HepG2 (cell line): ENCODE measurements around the gene NLRX1. TPM values are rescaled to one million over a fixed set of nuclear protein-coding genes. Genes with fewer than 3 reads are reported as not detected.

Experiments used
- ATAC-seq: fragments of 200-7000 bp; cut with Tn5 transposase; 3 replicates; pipeline ENCODE4 v1.9.1; 2020; ENCODE audit warnings: mild to moderate bottlenecking, moderate library complexity
- BruUV-seq: library from RNA; stranded (reverse); fragments of 400-500 nt; replicated peaks from 2 replicates; lab custom pipeline; 2021; lab: Mats Ljungman, UMichigan
- CTCF ChIA-PET: fragments of 300-600 bp; formaldehyde crosslinking; extraction: SDS; loops from one replicate; lab custom pipeline; 2021; ENCODE audit warnings: low total read pairs, inconsistent platforms, low intra/inter-chr PET ratio; lab: Yijun Ruan, JAX
- POLR2A ChIA-PET: fragments of 350-600 bp; sonication (Branson Sonifier 250); formaldehyde crosslinking; loops from one replicate; lab custom pipeline; 2020; ENCODE audit warnings: antibody characterized with exemption, inconsistent platforms; lab: Yijun Ruan, JAX
- DNase-seq: peaks from one replicate; pipeline ENCODE4 v3.0.0-alpha.2; 2015; ENCODE audit warnings: low spot score
- FAIRE-seq: peaks from 3 replicates; lab custom pipeline; 2011; peaks lifted over from hg19 to GRCh38; lab: Jason Lieb, UNC
- H2AFZ ChIP-seq: one replicate; pipeline ENCODE4 v1.6.1; 2011; ENCODE audit warnings: low read length, inconsistent platforms
- H3K27ac ChIP-seq: fragments of 300-600 bp; 3 replicates; pipeline ENCODE4 v1.8.0; 2011; ENCODE audit warnings: mixed run types, mild to moderate bottlenecking, mixed read lengths, low read length, inconsistent platforms; ENCODE audit not compliant: insufficient read depth; ENCODE audit errors: extremely low read length
- H3K27me3 ChIP-seq, 2 experiments: fragments of 200-600 bp in 1 of 2; 2 replicates in 1 of 2; 3 replicates in 1 of 2; pipeline versions ENCODE4 v1.6.0 to v1.8.0; 2011; ENCODE audit warnings: low read length in 2 of 2, mild to moderate bottlenecking in 2 of 2, moderate library complexity in 2 of 2, inconsistent platforms in 1 of 2; ENCODE audit not compliant: insufficient read depth in 2 of 2, control insufficient read depth in 1 of 2
- H3K36me3 ChIP-seq, 2 experiments: fragments of 200-600 bp in 1 of 2; replicated peaks in 1 of 2; 2 replicates in 1 of 2; 3 replicates in 1 of 2; pipeline versions ENCODE4 v1.5.1 to v1.8.0; 2011; ENCODE audit warnings: low read length in 2 of 2, inconsistent platforms in 1 of 2; ENCODE audit not compliant: insufficient read depth in 2 of 2, control insufficient read depth in 1 of 2
- H3K4me1 ChIP-seq: 2 replicates; pipeline ENCODE4 v1.5.1; 2012; ENCODE audit warnings: low read length, inconsistent platforms; ENCODE audit not compliant: insufficient read depth
- H3K4me2 ChIP-seq: 2 replicates; pipeline ENCODE4 v1.6.0; 2011; ENCODE audit warnings: low read depth, low read length, inconsistent platforms
- H3K4me3 ChIP-seq, 3 experiments: fragments of 200-600 bp in 1 of 3; sonication (generic), shearing (Covaris generic) in 1 of 3; replicated peaks in 1 of 3; 2 replicates each; pipeline ENCODE4 v1.5.1; 2011 to 2016; ENCODE audit warnings: low read length in 3 of 3, inconsistent platforms in 2 of 3, low read depth in 2 of 3, mild to moderate bottlenecking in 2 of 3, control low read depth in 1 of 3, mixed read lengths in 1 of 3; ENCODE audit not compliant: insufficient read depth in 1 of 3
- H3K79me2 ChIP-seq: one replicate; pipeline ENCODE4 v1.6.1; 2011; ENCODE audit warnings: low read length, inconsistent platforms; ENCODE audit not compliant: insufficient read depth
- H3K9ac ChIP-seq: 2 replicates; pipeline ENCODE4 v1.6.0; 2011; ENCODE audit warnings: mild to moderate bottlenecking, low read depth, low read length, inconsistent platforms; ENCODE audit not compliant: insufficient read depth
- H3K9me3 ChIP-seq: 2 replicates; pipeline ENCODE4 v1.5.1; 2012; ENCODE audit warnings: mild to moderate bottlenecking, low read length
- H4K20me1 ChIP-seq: 2 replicates; pipeline ENCODE4 v1.6.0; 2011; ENCODE audit warnings: inconsistent platforms, mild to moderate bottlenecking, low read length, moderate library complexity; ENCODE audit not compliant: insufficient read depth
- KDM6A ChIP-seq: IDR thresholded peaks from 2 replicates; pipeline ENCODE4 v1.6.1; 2016; ENCODE audit warnings: low read depth
- MED8 ChIP-seq: sonication (generic); formaldehyde crosslinking; IDR thresholded peaks from 2 replicates; pipeline ENCODE4 v1.8.1; 2023; ENCODE audit warnings: mild to moderate bottlenecking, missing genetic modification reagents; ENCODE audit not compliant: insufficient replicate concordance
- MXD3 ChIP-seq: IDR thresholded peaks from 2 replicates; pipeline ENCODE4 v1.6.1; 2016; ENCODE audit warnings: mild to moderate bottlenecking, missing biosample characterization, missing genetic modification reagents
- NFE2L2 ChIP-seq: fragments of 150-350 bp; IDR thresholded peaks from 2 replicates; pipeline ENCODE4 v1.6.1; 2014; ENCODE audit warnings: low read length
- NR1H2 ChIP-seq: sonication (generic); formaldehyde crosslinking; IDR thresholded peaks from 2 replicates; pipeline ENCODE4 v1.8.1; 2022; ENCODE audit warnings: low read depth, missing genetic modification reagents, borderline replicate concordance
- SP4 ChIP-seq: sonication (generic); formaldehyde crosslinking; IDR thresholded peaks from 2 replicates; pipeline ENCODE4 v1.8.1; 2023; ENCODE audit warnings: mild to moderate bottlenecking, missing genetic modification reagents
- TAF15 ChIP-seq: fragments of 200-400 bp; formaldehyde crosslinking; IDR thresholded peaks from one replicate; pipeline ENCODE4 v1.6.1; 2018; ENCODE audit warnings: mild to moderate bottlenecking, low read depth, low read length; ENCODE audit not compliant: poor library complexity, severe bottlenecking
- YY1 ChIP-seq: IDR thresholded peaks from 2 replicates; pipeline ENCODE4 v1.6.1; 2011; ENCODE audit warnings: low read length, low read depth, moderate library complexity, mild to moderate bottlenecking; ENCODE audit not compliant: insufficient read depth, insufficient replicate concordance
- ZNF329 ChIP-seq: sonication (generic); formaldehyde crosslinking; IDR thresholded peaks from 2 replicates; pipeline ENCODE4 v1.9.0; 2021; ENCODE audit warnings: low read depth, mild to moderate bottlenecking, missing genetic modification reagents
- whole genome bisulfite sequencing: methylation state at CpG from one replicate; pipeline ENCODE4 v1.1.6; 2017; ENCODE audit warnings: low lambda C conversion rate; 5-methylcytosine and 5-hydroxymethylcytosine counted together
- in situ Hi-C: cut with HindIII; loops from 2 replicates; pipeline ENCODE4 v1.10.0; 2017; ENCODE audit warnings: low pct_unique_long_range_greater_than_20kb; ENCODE audit not compliant: extremely low pct_ligation_motif_present
- intact Hi-C: fragments of 100-400 bp; cut with micrococcal nuclease; formaldehyde crosslinking; loops from one replicate; pipeline ENCODE4 v1.10.0; 2022; ENCODE audit not compliant: unreplicated experiment
- polyA plus RNA-seq, 8 experiments: library from polyadenylated mRNA; depleted of rRNA in 3 of 8; stranded (reverse) in 7 of 8; unstranded in 1 of 8; fragments of >200 nt; fragmentation: Illumina TruSeq in 4 of 8; extraction: Trizol in 4 of 8; gene quantifications; 2 replicates each; pipeline versions ENCODE4 v1.2.1 to v1.2.3, GENCODE V29; 2011 to 2016; ENCODE audit warnings: low read depth in 4 of 8, missing spikeins in 1 of 8, mixed read lengths in 1 of 8; ENCODE audit not compliant: insufficient read depth in 1 of 8
- total RNA-seq, 5 experiments: library from RNA; depleted of rRNA; stranded (reverse); fragments of >200 nt; fragmentation: Illumina TruSeq; extraction: Trizol; gene quantifications; 2 replicates each; pipeline ENCODE4 v1.2.3, GENCODE V29; 2016; ENCODE audit warnings: low read depth in 1 of 5
- TF ChIP-seq, protein P1 (sequence below): sonication (generic); formaldehyde crosslinking; IDR thresholded peaks from 2 replicates; pipeline ENCODE4 v1.4.0; 2020; ENCODE audit warnings: mild to moderate bottlenecking, missing genetic modification reagents
- TF ChIP-seq, protein P2 (sequence below): sonication (generic); formaldehyde crosslinking; IDR thresholded peaks from 2 replicates; pipeline ENCODE4 v1.5.1; 2020; ENCODE audit warnings: missing genetic modification reagents, mild to moderate bottlenecking, borderline replicate concordance

Gene NLRX1
- total and polyA plus RNA-seq, 2 of the 13 experiments (the other 11 are each of a cell fraction or from before 2014, with no cell fraction given), result 8.7 to 11.0 TPM

DNA sequence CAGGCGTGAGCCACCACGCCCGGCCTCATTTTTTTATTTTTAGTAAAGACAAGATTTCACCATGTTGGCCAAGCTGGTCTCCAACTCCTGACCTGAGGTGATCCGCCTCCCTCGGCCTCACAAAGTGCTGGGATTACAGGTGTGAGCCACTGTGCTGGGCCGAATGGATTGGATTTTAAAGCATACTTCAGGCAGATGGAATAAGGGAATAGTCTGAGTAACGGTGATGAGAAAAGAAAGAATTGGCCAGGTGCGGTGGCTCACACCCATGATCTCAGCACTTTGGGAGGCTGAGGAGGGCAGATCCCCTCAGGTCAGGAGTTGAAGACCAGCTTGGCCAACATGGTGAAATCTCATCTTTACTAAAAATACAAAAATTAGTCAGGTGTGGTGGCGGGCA is 35.5 kb downstream of the NLRX1 start:
- BruUV-seq, result no TSS peak
- DNase-seq (no peak), ATAC-seq (no peak), FAIRE-seq (no peak)
- CTCF ChIA-PET, result no interaction called here
- Histone ChIP-seq H3K9me3 (no peaks in the 10 kb centered on the region), H3K27me3 (no peaks in the 10 kb centered on the region; a peak in 1 of 5 replicates), H3K79me2 (peaks cover 22% of the 10 kb centered on the region), H3K4me1 (peaks cover 28% of the 10 kb centered on the region), H3K4me2 (no peak overlapping the region), H2AFZ (no peak overlapping the region), H3K36me3 (no peaks in the 10 kb centered on the region), H3K4me3 (no peak overlapping the region), H3K9ac (no peak overlapping the region), H3K27ac (no peak overlapping the region), H4K20me1 (no peaks in the 10 kb centered on the region)
- no peak for TF ChIP-seq MED8 (CRISPR knock-in tag)
- no peak for TF ChIP-seq SP4 (CRISPR knock-in tag)
- TF ChIP-seq, protein P1, sequence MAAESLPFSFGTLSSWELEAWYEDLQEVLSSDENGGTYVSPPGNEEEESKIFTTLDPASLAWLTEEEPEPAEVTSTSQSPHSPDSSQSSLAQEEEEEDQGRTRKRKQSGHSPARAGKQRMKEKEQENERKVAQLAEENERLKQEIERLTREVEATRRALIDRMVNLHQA (CRISPR knock-in tag), result no peak
- no peak for TF ChIP-seq NFE2L2
- no peak for TF ChIP-seq MXD3 (CRISPR knock-in tag)
- no peak for TF ChIP-seq ZNF329 (CRISPR knock-in tag)
- no peak for TF ChIP-seq TAF15
- TF ChIP-seq YY1, result no peak
- no peak for TF ChIP-seq KDM6A (CRISPR knock-in tag)
- no peak for TF ChIP-seq NR1H2
- TF ChIP-seq, protein P2, sequence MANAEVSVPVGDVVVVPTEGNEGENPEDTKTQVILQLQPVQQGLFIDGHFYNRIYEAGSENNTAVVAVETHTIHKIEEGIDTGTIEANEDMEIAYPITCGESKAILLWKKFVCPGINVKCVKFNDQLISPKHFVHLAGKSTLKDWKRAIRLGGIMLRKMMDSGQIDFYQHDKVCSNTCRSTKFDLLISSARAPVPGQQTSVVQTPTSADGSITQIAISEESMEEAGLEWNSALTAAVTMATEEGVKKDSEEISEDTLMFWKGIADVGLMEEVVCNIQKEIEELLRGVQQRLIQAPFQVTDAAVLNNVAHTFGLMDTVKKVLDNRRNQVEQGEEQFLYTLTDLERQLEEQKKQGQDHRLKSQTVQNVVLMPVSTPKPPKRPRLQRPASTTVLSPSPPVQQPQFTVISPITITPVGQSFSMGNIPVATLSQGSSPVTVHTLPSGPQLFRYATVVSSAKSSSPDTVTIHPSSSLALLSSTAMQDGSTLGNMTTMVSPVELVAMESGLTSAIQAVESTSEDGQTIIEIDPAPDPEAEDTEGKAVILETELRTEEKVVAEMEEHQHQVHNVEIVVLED (CRISPR knock-in tag), result no peak
- in situ Hi-C loops, result no loop called here
- intact Hi-C loops, result loop anchor here (2.0 to 10.0 kb wide), 2 partner anchors 121 to 171 kb away; no protein-coding TSS in a partner anchor
- 64% methylated on average over 9 of the region's 9 CpGs for WGBS
- POLR2A ChIA-PET, result no interaction called here
